Pancreas (tissue), 10 donors: ENCODE measurements around the gene FTO. TPM values are rescaled to one million over a fixed set of nuclear protein-coding genes. Genes with fewer than 3 reads are reported as not detected.

ENCODE experiments used
- ATAC-seq, 4 donors: fragments of 200-7000 bp; cut with Tn5 transposase; one replicate each; pipeline versions ENCODE4 v1.8.0 to v1.9.1; 2020; ENCODE audit warnings: mild to moderate bottlenecking in 4 of 4, moderate library complexity in 4 of 4
- DNase-seq, 6 donors: peaks; one replicate each; pipeline ENCODE4 v3.0.0-alpha.2; 2020
- FAIRE-seq: peaks from 2 replicates; lab custom pipeline; 2012; peaks lifted over from hg19 to GRCh38; lab: Jason Lieb, UNC
- H3K27ac ChIP-seq, 4 donors: fragments of 200-600 bp; sonication (generic); 1 replicate in 3 of 4; 2 replicates in 1 of 4; pipeline versions ENCODE4 v1.5.0 to v1.8.0; 2020
- H3K27me3 ChIP-seq, 4 donors: fragments of 200-600 bp; one replicate each; pipeline ENCODE4 v1.8.0; 2021
- H3K36me3 ChIP-seq, 3 donors: fragments of 200-600 bp; sonication (generic) in 1 of 3; one replicate each; pipeline versions ENCODE4 v1.5.0 to v1.8.0; 2020 to 2021
- H3K4me1 ChIP-seq, 3 donors: fragments of 200-600 bp; one replicate each; pipeline ENCODE4 v1.8.0; 2021
- H3K4me3 ChIP-seq, 4 donors: fragments of 200-600 bp; sonication (generic) in 2 of 4; one replicate each; pipeline versions ENCODE4 v1.5.0 to v1.8.0; 2020 to 2021
- H3K9me3 ChIP-seq, 4 donors: fragments of 200-600 bp; one replicate each; pipeline ENCODE4 v1.8.0; 2021
- WGBS, 2 donors: extraction: QIAGEN DNeasy Blood & Tissue Kit; methylation state at CpG; one replicate each; pipeline ENCODE4 v1.1.7; 2013; 5-methylcytosine and 5-hydroxymethylcytosine counted together
- intact Hi-C, 3 donors: fragments of 100-400 bp; cut with DNase I; formaldehyde crosslinking; loops; one replicate each; pipeline versions ENCODE4 v1.11.1 to v1.14.2; 2022
- polyA plus RNA-seq, 2 donors: library from polyadenylated mRNA; stranded (reverse); fragments of 200-250 nt; gene quantifications; one replicate each; pipeline ENCODE4 v1.2.3, GENCODE V29; 2013
- total RNA-seq, 6 donors: library from RNA; stranded (reverse); fragmentation: NEBNext Ultra II Directional in 4 of 6; extraction: Animal tissue kit (Norgen Biotek cat#: 25700) in 4 of 6; gene quantifications; one replicate each; pipeline versions ENCODE4 v1.2.1 to v1.2.4, GENCODE V29; 2021 to 2023
- TF ChIP-seq, protein P1 (sequence below), 4 donors: fragments of 200-600 bp; sonication (generic) in 3 of 4; IDR thresholded peaks; one replicate each; pipeline versions ENCODE4 v1.5.0 to v1.8.0; 2021; ENCODE audit warnings: antibody characterized with exemption in 4 of 4
- donor health status: healthy with polysubstance abuse.
- donor health status: DM: no; HTN: no; CAD: no; lungs with moderate emphysema.
- donor health status: DM: no; HTN: no; CAD: no.
- donor health status: control.
- donor health status: control.
- donor health status: Bipolar disorder and iron deficiency.
- donor health status: DM: yes; HTN: yes; CAD: no.
- donor health status: DM: no; HTN: no; CAD: no.
- donor health status: DM: no; HTN: no; CAD: no.
- donor health status: DM: yes; HTN: yes; CAD: no.

Gene FTO
- total and polyA plus RNA-seq, 8 donors, result 7.6 to 45.0 (median 31.7) TPM

DNA sequence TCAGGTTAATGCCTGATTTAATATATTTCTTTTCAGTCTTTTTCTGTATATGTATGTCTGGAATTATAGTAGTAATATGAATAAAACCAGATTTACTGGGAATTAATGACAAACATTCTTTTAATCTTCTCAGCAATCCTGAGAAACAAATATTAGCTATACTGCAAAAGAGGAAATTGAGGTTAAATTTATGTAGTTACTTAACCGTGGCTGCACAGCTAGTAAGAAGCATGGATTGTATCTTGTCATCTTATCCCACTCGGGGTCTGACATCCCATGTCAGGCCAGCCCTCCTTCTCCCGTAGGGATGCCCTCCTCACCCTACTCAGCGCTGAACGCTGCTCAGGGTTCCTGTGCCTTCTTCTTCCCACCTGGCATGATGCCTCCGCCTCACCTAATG lies 143.0 kb downstream of the FTO start:
- FAIRE-seq (no peak), ATAC-seq (no peak)

DNA sequence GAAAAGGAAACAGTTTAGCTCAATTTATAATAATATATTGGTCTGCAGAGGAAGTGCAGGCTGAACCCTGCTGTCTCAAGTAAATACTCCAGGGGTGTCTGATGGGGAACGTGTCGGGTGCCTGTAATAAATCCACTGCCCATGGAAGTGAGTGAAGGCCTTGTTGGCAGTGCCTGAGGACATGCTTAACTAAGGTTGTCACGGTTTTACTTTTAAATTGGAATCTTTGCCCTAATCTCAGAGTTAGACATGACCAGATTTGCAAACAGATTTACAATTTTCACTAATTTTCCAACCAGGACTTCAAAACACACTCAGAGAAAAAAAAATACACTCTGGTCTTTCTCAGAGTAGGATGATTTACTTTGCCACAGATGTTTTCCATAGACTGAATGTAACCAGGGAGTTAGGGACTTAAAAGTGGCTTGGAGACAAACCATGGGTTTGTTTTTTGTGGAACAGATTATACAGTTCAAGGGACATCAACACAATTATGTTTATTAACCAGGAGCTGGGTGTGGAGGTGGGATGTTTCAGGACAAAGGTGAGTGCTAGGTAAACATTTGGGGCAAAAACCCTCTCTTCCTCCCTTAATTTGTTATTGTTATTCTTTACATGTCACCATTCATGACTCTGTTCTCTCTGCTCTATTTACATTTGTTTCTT lies 144.5 kb downstream of the FTO start:
- FAIRE-seq (no peak), DNase-seq (no peak), ATAC-seq (no peak)
- TF ChIP-seq, protein P1, sequence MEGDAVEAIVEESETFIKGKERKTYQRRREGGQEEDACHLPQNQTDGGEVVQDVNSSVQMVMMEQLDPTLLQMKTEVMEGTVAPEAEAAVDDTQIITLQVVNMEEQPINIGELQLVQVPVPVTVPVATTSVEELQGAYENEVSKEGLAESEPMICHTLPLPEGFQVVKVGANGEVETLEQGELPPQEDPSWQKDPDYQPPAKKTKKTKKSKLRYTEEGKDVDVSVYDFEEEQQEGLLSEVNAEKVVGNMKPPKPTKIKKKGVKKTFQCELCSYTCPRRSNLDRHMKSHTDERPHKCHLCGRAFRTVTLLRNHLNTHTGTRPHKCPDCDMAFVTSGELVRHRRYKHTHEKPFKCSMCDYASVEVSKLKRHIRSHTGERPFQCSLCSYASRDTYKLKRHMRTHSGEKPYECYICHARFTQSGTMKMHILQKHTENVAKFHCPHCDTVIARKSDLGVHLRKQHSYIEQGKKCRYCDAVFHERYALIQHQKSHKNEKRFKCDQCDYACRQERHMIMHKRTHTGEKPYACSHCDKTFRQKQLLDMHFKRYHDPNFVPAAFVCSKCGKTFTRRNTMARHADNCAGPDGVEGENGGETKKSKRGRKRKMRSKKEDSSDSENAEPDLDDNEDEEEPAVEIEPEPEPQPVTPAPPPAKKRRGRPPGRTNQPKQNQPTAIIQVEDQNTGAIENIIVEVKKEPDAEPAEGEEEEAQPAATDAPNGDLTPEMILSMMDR (IDR thresholded peaks at IDR 0.05), result no peak
- Histone ChIP-seq H3K9me3 (no peaks in the 10 kb centered on the region), H3K4me3 (no peak overlapping the region), H3K36me3 (no peaks in the 10 kb centered on the region), H3K27me3 (no peaks in the 10 kb centered on the region), H3K27ac (no peak overlapping the region), H3K4me1 (no peaks in the 10 kb centered on the region)
- WGBS, 2 donors, result 65 to 69% methylated on average over 3 of the region's 3 CpGs
- intact Hi-C loops, result no loop called here

More for the DNA sequence above, 143.0 kb downstream of the FTO start:
- no peaks in the 10 kb centered on the region for H3K27me3 ChIP-seq
- no peak overlapping the region for H3K4me3 ChIP-seq
- WGBS, 2 donors, result 95 to 96% methylated on average over 6 of the region's 6 CpGs
- H3K27ac ChIP-seq, result no peak overlapping the region
- TF ChIP-seq, protein P1 (IDR thresholded peaks at IDR 0.05), result no peak
- intact Hi-C loops, result no loop called here
- H3K9me3 ChIP-seq, result no peaks in the 10 kb centered on the region
- H3K36me3 ChIP-seq, result no peaks in the 10 kb centered on the region
- DNase-seq, result no peak
- no peaks in the 10 kb centered on the region for H3K4me1 ChIP-seq

DNA sequence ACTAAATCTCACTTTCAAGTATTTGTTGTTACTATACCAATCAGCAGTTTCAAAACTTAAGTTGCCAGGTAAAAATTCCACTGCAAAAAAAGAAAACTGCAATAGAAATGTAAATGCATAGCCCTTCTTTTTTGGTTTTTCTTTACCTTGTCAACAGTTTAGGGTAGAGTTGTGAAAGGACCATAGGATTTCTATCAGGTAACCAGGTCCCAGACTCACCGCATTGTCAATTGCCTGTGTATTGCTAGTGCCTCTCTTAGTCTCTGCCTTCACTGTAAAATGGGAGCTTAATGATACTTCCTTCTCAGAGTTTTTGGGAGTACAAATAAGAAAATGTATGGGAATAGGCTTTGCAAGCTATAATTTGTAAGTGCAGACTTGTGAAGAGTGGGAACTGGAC lies 145.0 kb downstream of the FTO start:
- FAIRE-seq (no peak), DNase-seq (no peak), ATAC-seq (no peak)
- no peaks in the 10 kb centered on the region for H3K27me3 ChIP-seq
- no peak overlapping the region for H3K27ac ChIP-seq
- 97% methylated on average over 1 of the region's 1 CpG for WGBS, 2 donors
- TF ChIP-seq, protein P1 (IDR thresholded peaks at IDR 0.05), result no peak
- no peaks in the 10 kb centered on the region for H3K36me3 ChIP-seq
- no peaks in the 10 kb centered on the region for H3K9me3 ChIP-seq
- intact Hi-C loops, result no loop called here
- H3K4me1 ChIP-seq, result no peaks in the 10 kb centered on the region
- H3K4me3 ChIP-seq, result no peak overlapping the region

DNA sequence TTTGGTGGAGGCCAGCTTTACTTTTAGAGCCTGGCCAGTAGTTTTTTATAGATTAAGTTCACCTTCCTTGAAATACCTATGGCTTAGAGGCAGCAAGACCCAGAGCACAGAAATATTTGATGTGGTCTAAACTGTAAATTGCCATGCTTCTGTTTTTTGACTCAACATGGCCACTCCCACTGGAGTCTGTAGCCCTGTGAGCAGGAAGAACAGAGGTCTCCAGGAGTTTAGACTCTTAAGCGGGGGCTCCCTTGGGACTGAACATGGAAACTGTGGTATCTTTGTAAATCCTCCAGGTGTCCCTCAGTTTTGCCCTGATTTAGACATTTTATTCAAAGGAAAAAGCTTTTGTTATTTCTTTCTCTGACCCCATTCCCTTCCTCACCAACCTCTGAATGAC lies 145.6 kb downstream of the FTO start:
- H3K27me3 ChIP-seq, result no peaks in the 10 kb centered on the region
- intact Hi-C loops, result no loop called here
- TF ChIP-seq, protein P1 (IDR thresholded peaks at IDR 0.05), result no peak
- FAIRE-seq, result no peak
- H3K4me1 ChIP-seq, result no peaks in the 10 kb centered on the region
- ATAC-seq, result no peak
- no peak overlapping the region for H3K4me3 ChIP-seq
- no peak overlapping the region for H3K27ac ChIP-seq
- no peaks in the 10 kb centered on the region for H3K36me3 ChIP-seq
- no peak for DNase-seq
- no peaks in the 10 kb centered on the region for H3K9me3 ChIP-seq
- WGBS, 2 donors, result 93 to 94% methylated on average over 1 of the region's 1 CpG

DNA sequence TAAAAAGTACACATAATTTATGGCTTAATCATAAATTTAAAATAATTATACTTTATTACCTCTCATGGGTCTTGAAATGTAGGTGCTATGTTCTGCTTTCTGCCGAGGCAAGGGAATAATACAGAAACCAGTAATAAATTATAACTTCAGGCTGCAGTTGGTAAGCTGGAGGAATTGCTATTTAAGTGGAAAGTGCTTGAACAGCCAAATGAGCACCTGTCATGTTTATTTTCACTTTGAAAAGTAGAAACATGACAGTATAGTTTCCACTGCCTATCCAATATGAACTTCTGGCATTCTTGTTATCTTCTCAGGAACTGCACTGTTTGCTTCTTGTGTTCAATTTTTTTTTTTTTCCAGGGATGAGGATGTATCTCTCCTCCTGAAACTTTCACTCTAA lies 146.0 kb downstream of the FTO start:
- Histone ChIP-seq H3K36me3 (no peaks in the 10 kb centered on the region), H3K4me1 (no peaks in the 10 kb centered on the region), H3K27ac (no peak overlapping the region), H3K27me3 (no peaks in the 10 kb centered on the region), H3K4me3 (no peak overlapping the region), H3K9me3 (no peaks in the 10 kb centered on the region)
- FAIRE-seq, result no peak
- no peak for DNase-seq
- 29 to 54% methylated on average over 1 of the region's 1 CpG for WGBS, 2 donors
- no peak for ATAC-seq
- TF ChIP-seq, protein P1 (IDR thresholded peaks at IDR 0.05), result no peak
- intact Hi-C loops, result no loop called here
